H1 (cell line): Measurements from ENCODE around the gene LEMD2. TPM values are rescaled to one million over a fixed set of nuclear protein-coding genes. Genes with fewer than 3 reads are reported as not detected.

Experiments
- CTCF ChIA-PET: fragments of 300-600 bp; sonication (Branson Sonifier 250); formaldehyde crosslinking; loops from one replicate; lab custom pipeline; 2021; ENCODE audit not compliant: partially characterized antibody; lab: Charles Lee
- POLR2A ChIA-PET: fragments of 300-600 bp; sonication (Branson Sonifier 250); formaldehyde crosslinking; loops from one replicate; lab custom pipeline; 2021; ENCODE audit warnings: inconsistent platforms; ENCODE audit not compliant: partially characterized antibody; lab: Charles Lee
- DNase-seq, 2 experiments: peaks; one replicate each; pipeline versions ENCODE4 v3.0.0 to v3.0.0-alpha.2; 2010 to 2022; ENCODE audit warnings: low spot score in 2 of 2, low read depth in 1 of 2, mixed read lengths in 1 of 2
- FAIRE-seq: peaks from 2 replicates; lab custom pipeline; 2011; peaks lifted over from hg19 to GRCh38; lab: Jason Lieb, UNC
- H2AFZ ChIP-seq: 2 replicates; pipeline ENCODE4 v1.8.1; 2012; ENCODE audit warnings: low read length, inconsistent platforms
- H2AK5ac ChIP-seq: 2 replicates; pipeline ENCODE4 v1.6.1; 2013; ENCODE audit warnings: low read depth, low read length
- H2BK120ac ChIP-seq: replicated peaks from 2 replicates; pipeline ENCODE3; 2013; ENCODE audit warnings: low read depth, low read length, inconsistent platforms
- H2BK12ac ChIP-seq: 2 replicates; pipeline ENCODE4 v1.6.1; 2013; ENCODE audit warnings: low read depth, low read length
- H2BK15ac ChIP-seq: 2 replicates; pipeline ENCODE4 v1.6.1; 2013; ENCODE audit warnings: low read length
- H2BK20ac ChIP-seq: 2 replicates; pipeline ENCODE4 v1.6.1; 2013; ENCODE audit warnings: low read length
- H2BK5ac ChIP-seq: 2 replicates; pipeline ENCODE4 v1.6.1; 2013; ENCODE audit warnings: low read depth, low read length
- H3K14ac ChIP-seq: 2 replicates; pipeline ENCODE4 v1.6.1; 2013; ENCODE audit warnings: inconsistent platforms; ENCODE audit not compliant: insufficient read length
- H3K18ac ChIP-seq: 2 replicates; pipeline ENCODE4 v1.6.1; 2013; ENCODE audit warnings: low read length; ENCODE audit errors: extremely low read depth
- H3K23ac ChIP-seq: 2 replicates; pipeline ENCODE4 v1.6.1; 2013; ENCODE audit warnings: inconsistent platforms; ENCODE audit not compliant: insufficient read length
- H3K23me2 ChIP-seq: 2 replicates; pipeline ENCODE4 v1.6.1; 2013; ENCODE audit warnings: low read depth, low read length
- H3K27ac ChIP-seq: 2 replicates; pipeline ENCODE4 v1.6.1; 2011; ENCODE audit warnings: low read depth, low read length, inconsistent platforms
- H3K27me3 ChIP-seq, 4 experiments: replicated peaks in 1 of 4; 1 replicate in 1 of 4; 2 replicates in 3 of 4; pipeline versions ENCODE4 v1.6.1 to v1.8.1; 2011 to 2013; ENCODE audit warnings: low read length in 3 of 4, mild to moderate bottlenecking in 3 of 4, inconsistent platforms in 2 of 4, mixed read lengths in 2 of 4, moderate library complexity in 1 of 4; ENCODE audit not compliant: control insufficient read depth in 3 of 4, insufficient read depth in 3 of 4; ENCODE audit errors: extremely low read depth in 1 of 4
- H3K36me3 ChIP-seq, 4 experiments: 2 replicates each; pipeline versions ENCODE4 v1.6.1 to v1.8.1; 2011 to 2013; ENCODE audit warnings: mild to moderate bottlenecking in 4 of 4, low read length in 3 of 4, moderate library complexity in 2 of 4, control low read depth in 1 of 4, inconsistent platforms in 1 of 4; ENCODE audit not compliant: insufficient read depth in 4 of 4, control insufficient read depth in 2 of 4
- H3K4ac ChIP-seq: replicated peaks from 2 replicates; pipeline ENCODE3; 2013; ENCODE audit warnings: low read length, low read depth, mixed read lengths, inconsistent platforms; ENCODE audit not compliant: insufficient read length
- H3K4me1 ChIP-seq, 4 experiments: replicated peaks in 1 of 4; 1 replicate in 1 of 4; 2 replicates in 3 of 4; pipeline versions ENCODE4 v1.6.1 to v1.8.1; 2011 to 2013; ENCODE audit warnings: low read length in 3 of 4, inconsistent platforms in 2 of 4, mixed read lengths in 1 of 4; ENCODE audit not compliant: insufficient read depth in 4 of 4, control insufficient read depth in 3 of 4
- H3K4me2 ChIP-seq, 2 experiments: 2 replicates each; pipeline versions ENCODE4 v1.6.1 to v1.8.1; 2011 to 2013; ENCODE audit warnings: low read depth in 2 of 2, low read length in 2 of 2, control low read depth in 1 of 2, inconsistent platforms in 1 of 2, mild to moderate bottlenecking in 1 of 2; ENCODE audit not compliant: insufficient read depth in 1 of 2
- H3K4me3 ChIP-seq, 4 experiments: fragments of 200-600, 300-600 bp in 1 of 4; sonication (generic), shearing (Covaris generic), sonication (Bioruptor Twin) in 1 of 4; 2 replicates each; pipeline versions ENCODE4 v1.5.1 to v1.8.1; 2011 to 2016; ENCODE audit warnings: low read length in 4 of 4, low read depth in 3 of 4, control low read depth in 2 of 4, inconsistent platforms in 2 of 4, mild to moderate bottlenecking in 2 of 4, mixed read lengths in 1 of 4, moderate library complexity in 1 of 4; ENCODE audit not compliant: insufficient read depth in 2 of 4; ENCODE audit errors: extremely low read depth in 1 of 4
- H3K56ac ChIP-seq: replicated peaks from 2 replicates; pipeline ENCODE3; 2013; ENCODE audit warnings: low read depth, mild to moderate bottlenecking, mixed read lengths, low read length, inconsistent platforms; ENCODE audit not compliant: insufficient read length
- H3K79me1 ChIP-seq: 2 replicates; pipeline ENCODE4 v1.6.1; 2013; ENCODE audit warnings: low read depth, low read length, control low read depth
- H3K79me2 ChIP-seq, 2 experiments: 2 replicates each; pipeline versions ENCODE4 v1.6.1 to v1.8.1; 2012 to 2013; ENCODE audit warnings: low read length in 2 of 2, mild to moderate bottlenecking in 2 of 2, inconsistent platforms in 1 of 2; ENCODE audit not compliant: insufficient read depth in 2 of 2, control insufficient read depth in 1 of 2
- H3K9ac ChIP-seq, 4 experiments: replicated peaks in 1 of 4; 1 replicate in 1 of 4; 2 replicates in 3 of 4; pipeline versions ENCODE4 v1.6.1 to v1.8.1; 2011 to 2013; ENCODE audit warnings: low read depth in 3 of 4, low read length in 3 of 4, control low read depth in 2 of 4, mild to moderate bottlenecking in 2 of 4, moderate library complexity in 2 of 4, inconsistent platforms in 1 of 4; ENCODE audit errors: extremely low read depth in 1 of 4
- H3K9me3 ChIP-seq, 2 experiments: 2 replicates each; pipeline versions ENCODE4 v1.6.1 to v1.8.1; 2012 to 2013; ENCODE audit warnings: mild to moderate bottlenecking in 2 of 2, moderate library complexity in 2 of 2, control low read depth in 1 of 2, inconsistent platforms in 1 of 2, low read depth in 1 of 2, low read length in 1 of 2, mixed read lengths in 1 of 2; ENCODE audit not compliant: insufficient read depth in 2 of 2
- H4K20me1 ChIP-seq, 2 experiments: replicated peaks in 1 of 2; 2 replicates each; pipeline versions ENCODE3 to v1.8.1; 2011 to 2013; ENCODE audit warnings: inconsistent platforms in 2 of 2, low read length in 2 of 2, mild to moderate bottlenecking in 1 of 2; ENCODE audit not compliant: insufficient read depth in 2 of 2, control insufficient read depth in 1 of 2
- H4K5ac ChIP-seq: 2 replicates; pipeline ENCODE4 v1.6.1; 2013; ENCODE audit warnings: low read length, low read depth, mixed read lengths, inconsistent platforms; ENCODE audit not compliant: insufficient read length
- H4K8ac ChIP-seq: 2 replicates; pipeline ENCODE4 v1.8.0; 2013; ENCODE audit warnings: mild to moderate bottlenecking, moderate library complexity, low read length, inconsistent platforms; ENCODE audit not compliant: insufficient read depth; ENCODE audit errors: extremely low read depth
- H4K91ac ChIP-seq: replicated peaks from 2 replicates; pipeline ENCODE3; 2013; ENCODE audit warnings: low read length, mixed read lengths, inconsistent platforms; ENCODE audit not compliant: insufficient read length
- ATF2 ChIP-seq: IDR thresholded peaks from 2 replicates; pipeline ENCODE4 v1.6.1; 2012; ENCODE audit warnings: low read length, inconsistent platforms
- BACH1 ChIP-seq: IDR thresholded peaks from 2 replicates; pipeline ENCODE4 v1.6.1; 2012; ENCODE audit warnings: low read length, improper control_type of control experiment
- EZH2 ChIP-seq: fragments of 200-600 bp; sonication (generic); IDR thresholded peaks from 2 replicates; pipeline ENCODE4 v1.7.1; 2012; ENCODE audit warnings: low read depth, mild to moderate bottlenecking, moderate library complexity, low read length, inconsistent platforms; ENCODE audit not compliant: severe bottlenecking
- FOSL1 ChIP-seq: IDR thresholded peaks from 2 replicates; pipeline ENCODE4 v1.6.1; 2011; ENCODE audit warnings: mild to moderate bottlenecking, low read depth, low read length, moderate library complexity; ENCODE audit not compliant: insufficient read depth
- HDAC2 ChIP-seq, 2 experiments: fragments of 300-600 bp in 1 of 2; sonication (generic) in 1 of 2; IDR thresholded peaks; 2 replicates each; pipeline ENCODE4 v1.6.1; 2011 to 2012; ENCODE audit warnings: low read depth in 2 of 2, low read length in 2 of 2, mild to moderate bottlenecking in 2 of 2, moderate library complexity in 2 of 2, borderline replicate concordance in 1 of 2, inconsistent platforms in 1 of 2
- MAFK ChIP-seq: IDR thresholded peaks from 2 replicates; pipeline ENCODE4 v1.6.1; 2012; ENCODE audit warnings: low read depth, mild to moderate bottlenecking, improper control_type of control experiment, low read length
- PHF8 ChIP-seq: fragments of 200-600 bp; sonication (generic); conservative IDR thresholded peaks from 2 replicates; pipeline ENCODE4 v1.7.1; 2012; ENCODE audit warnings: low read depth, mild to moderate bottlenecking, inconsistent platforms, low read length, moderate library complexity
- POLR2A ChIP-seq, 2 experiments: IDR thresholded peaks; 1 replicate in 1 of 2; 2 replicates in 1 of 2; pipeline ENCODE4 v1.6.1; 2011; ENCODE audit warnings: low read depth in 2 of 2, low read length in 2 of 2, mild to moderate bottlenecking in 2 of 2; ENCODE audit errors: control extremely low read depth in 1 of 2
- POU5F1 ChIP-seq: IDR thresholded peaks from 2 replicates; pipeline ENCODE4 v1.6.1; 2011; ENCODE audit warnings: low read depth, mild to moderate bottlenecking, low read length, moderate library complexity
- ZNF274 ChIP-seq: IDR thresholded peaks from 2 replicates; pipeline ENCODE4 v1.7.0; 2012; ENCODE audit warnings: low read length, borderline replicate concordance; ENCODE audit errors: extremely low read depth
- WGBS, 2 experiments: shearing (Covaris generic) in 1 of 2; methylation state at CpG; one replicate each; pipeline versions ENCODE4 v1.1.6 to v1.1.7; 2013 to 2015; ENCODE audit warnings: low lambda C conversion rate in 2 of 2, mixed read lengths in 2 of 2, inconsistent platforms in 1 of 2, low coverage in 1 of 2, missing lambda C conversion rate in 1 of 2; ENCODE audit not compliant: insufficient replicate concordance in 2 of 2, insufficient coverage in 1 of 2, insufficient read length in 1 of 2; ENCODE audit errors: extremely low coverage in 1 of 2, missing lambda C conversion rate in 1 of 2; 5-methylcytosine and 5-hydroxymethylcytosine counted together
- polyA plus RNA-seq, 7 experiments: library from polyadenylated mRNA; depleted of rRNA in 3 of 7; stranded (reverse) in 5 of 7; unstranded in 2 of 7; fragments of >200 nt in 5 of 7; fragments of 200-250 nt in 2 of 7; gene quantifications; 1 replicate in 5 of 7; 2 replicates in 1 of 7; 4 replicates in 1 of 7; pipeline versions ENCODE4 v1.2.1 to v1.2.3, GENCODE V29; 2011 to 2013; ENCODE audit warnings: missing spikeins in 2 of 7, mixed read lengths in 2 of 7
- total RNA-seq: library from RNA; stranded (reverse); fragmentation: NEBNext Ultra II Directional; extraction: Animal tissue kit (Norgen Biotek cat#: 25700); gene quantifications from 2 replicates; pipeline ENCODE4 v1.2.1, GENCODE V29; 2021

The LEMD2 gene
- total and polyA plus RNA-seq, 2 of the 8 experiments (the other 6 are each of a cell fraction or from before 2014, with no cell fraction given), result 32.7 to 57.3 TPM

DNA sequence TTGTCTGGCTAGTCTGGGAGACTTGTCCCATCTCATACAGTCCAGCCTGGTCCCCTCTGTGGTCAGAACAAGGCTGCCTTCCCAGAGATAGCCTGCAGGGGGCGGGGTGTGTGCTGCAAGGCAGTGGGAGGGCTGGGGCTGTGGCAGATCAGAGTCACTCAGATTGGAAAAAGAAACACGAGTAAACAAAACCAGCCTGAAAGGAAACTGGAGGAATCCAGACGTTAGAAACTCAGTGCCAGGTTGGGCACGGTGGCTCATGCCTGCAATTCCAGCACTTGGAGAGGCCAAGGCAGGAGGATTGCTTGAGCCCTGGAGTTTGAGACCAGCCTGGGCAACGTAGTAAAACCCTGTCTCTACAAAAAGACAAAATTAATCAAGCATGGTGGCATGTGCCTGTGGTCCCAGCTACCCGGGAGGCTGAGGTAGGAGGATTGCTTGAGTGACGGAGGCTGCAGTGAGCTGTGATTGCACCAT, 20.2 kb downstream of the LEMD2 start:
- no peak overlapping the region for H4K91ac ChIP-seq
- H4K20me1 ChIP-seq, result peaks cover 0 to 4% of the 10 kb centered on the region in 2 experiments
- H3K36me3 ChIP-seq, result peaks cover under 1 to 16% (median 8%) of the 10 kb centered on the region in 4 experiments; a peak in 5 of 8 replicates
- H3K23ac ChIP-seq, result no peak overlapping the region
- no peak overlapping the region for H4K5ac ChIP-seq
- H3K79me1 ChIP-seq, result no peaks in the 10 kb centered on the region
- H2BK15ac ChIP-seq, result 0 out of 2 replicates have a peak overlapping the region, but pooled peaks have one; percentile 99
- H2AK5ac ChIP-seq, result no peak overlapping the region
- H3K4me1 ChIP-seq, result peaks cover 10 to 32% (median 21%) of the 10 kb centered on the region in 4 experiments
- no peak overlapping the region; the same call in 1 of the 2 replicates for H2AFZ ChIP-seq
- FAIRE-seq (peak; percentile 70), DNase-seq (peak in 1 of 2 experiments; percentile 95)
- ChIA-PET POLR2A (interaction anchor here (2.0 to 9.3 kb wide), 4 partner anchors 12 to 57 kb away, joined by 7 to 101 read pairs (median 14); partner anchors contain the start of genes IP6K3 and UQCC2), CTCF (interaction anchor here (0.8 to 14.3 kb wide), 56 partner anchors 10 to 386 kb away, joined by 3 to 157 read pairs (median 5); partner anchors contain the start of genes IP6K3, MLN and UQCC2)
- WGBS, 2 experiments, result 54% methylated on average over 7 of the region's 7 CpGs; no CpG with 5 or more reads in 1 of the 2 experiments
- H2BK5ac ChIP-seq, result 0 out of 2 replicates have a peak overlapping the region, but pooled peaks have one; percentile 8
- H2BK120ac ChIP-seq, result no peak overlapping the region
- no peak overlapping the region for H3K14ac ChIP-seq
- H3K27me3 ChIP-seq, result no peaks in the 10 kb centered on the region
- H3K79me2 ChIP-seq, result no peaks in the 10 kb centered on the region
- no peak overlapping the region for H3K9ac ChIP-seq
- H2BK20ac ChIP-seq, result peak overlapping the region; percentile 93; the same call in 1 of the 2 replicates
- H3K56ac ChIP-seq, result no peak overlapping the region
- no peak overlapping the region for H3K27ac ChIP-seq
- peak overlapping the region; percentile 79; the same call in 1 of the 2 replicates for H3K18ac ChIP-seq
- no peak overlapping the region for H3K4me2 ChIP-seq
- H4K8ac ChIP-seq, result no peak overlapping the region
- peak overlapping the region; percentile 85 for H2BK12ac ChIP-seq
- H3K9me3 ChIP-seq, result no peaks in the 10 kb centered on the region
- no peak overlapping the region for H3K4ac ChIP-seq
- H3K4me3 ChIP-seq, result no peak overlapping the region
- no peaks in the 10 kb centered on the region for H3K23me2 ChIP-seq
- TF ChIP-seq BACH1 (0 out of 2 replicates have a peak, but pooled peaks have one; percentile 22), HDAC2 (IDR thresholded peaks at IDR 0.05; ENCODE audit: borderline replicate concordance in 1 of 2, low read depth in 2 of 2, low read length in 2 of 2) (no peak), ATF2 (no peak), MAFK (no peak), ZNF274 (no peak), EZH2 (no peak), POLR2A (IDR thresholded peaks at IDR 0.05; ENCODE audit: control extremely low read depth in 1 of 2, low read depth in 2 of 2, low read length in 2 of 2) (no peak), POU5F1 (no peak), PHF8 (no peak), FOSL1 (no peak)
